ENCODE data around the gene MRPL27.

Gene MRPL27

GRCh38 chr17:50323060-50323459 is 49.9 kb downstream of the MRPL27 start:
- no peaks in the 10 kb centered on the region for H3K36me3 ChIP-seq (ENCODE audit: insufficient read depth, low read length)
- H3K4me2 ChIP-seq (ENCODE audit: low read length) = no peak overlapping the region
- no peaks in the 10 kb centered on the region for H4K20me1 ChIP-seq (ENCODE audit: insufficient read depth, low read length)
- no peak overlapping the region for H3K9ac ChIP-seq (ENCODE audit: low read length)
- H3F3A ChIP-seq (ENCODE audit: insufficient read depth, low read length) = no peaks in the 10 kb centered on the region
- H3K4me3 ChIP-seq (ENCODE audit: low read depth, low read length, poor library complexity, severe bottlenecking) = no peak overlapping the region
- no peak overlapping the region for H3K27ac ChIP-seq (ENCODE audit: low read depth, low read length, poor library complexity, severe bottlenecking)
- no peaks in the 10 kb centered on the region for H3K79me2 ChIP-seq (ENCODE audit: insufficient read depth, low read length)
- H3K4me1 ChIP-seq (ENCODE audit: insufficient read depth, low read length, severe bottlenecking) = no peaks in the 10 kb centered on the region
- H3K9me2 ChIP-seq (ENCODE audit: low read depth, low read length) = no peaks in the 10 kb centered on the region
- peaks cover 12% of the 10 kb centered on the region for H3K27me3 ChIP-seq (ENCODE audit: insufficient read depth, low read length)
- H3K9me3 ChIP-seq (ENCODE audit: low read length) = no peaks in the 10 kb centered on the region
- TF ChIP-seq CTCF (IDR thresholded peaks at IDR 0.05; ENCODE audit: low read length) (no peak), EZH2 (IDR thresholded peaks at IDR 0.05; ENCODE audit: borderline replicate concordance, low read length) (no peak)
- H2AFZ ChIP-seq (ENCODE audit: low read length) = no peak overlapping the region

GRCh38 chr17:50322271-50322670 is 50.7 kb downstream of the MRPL27 start:
- Histone ChIP-seq H3K9me2 (ENCODE audit: low read depth, low read length) (no peaks in the 10 kb centered on the region), H3F3A (ENCODE audit: insufficient read depth, low read length) (no peaks in the 10 kb centered on the region), H3K27ac (ENCODE audit: low read depth, low read length, poor library complexity, severe bottlenecking) (no peak overlapping the region), H3K27me3 (ENCODE audit: insufficient read depth, low read length) (peaks cover 17% of the 10 kb centered on the region), H3K36me3 (ENCODE audit: insufficient read depth, low read length) (no peaks in the 10 kb centered on the region), H4K20me1 (ENCODE audit: insufficient read depth, low read length) (no peaks in the 10 kb centered on the region), H3K4me2 (ENCODE audit: low read length) (no peak overlapping the region), H2AFZ (ENCODE audit: low read length) (no peak overlapping the region), H3K9me3 (ENCODE audit: low read length) (no peaks in the 10 kb centered on the region), H3K9ac (ENCODE audit: low read length) (no peak overlapping the region), H3K79me2 (ENCODE audit: insufficient read depth, low read length) (no peaks in the 10 kb centered on the region), H3K4me1 (ENCODE audit: insufficient read depth, low read length, severe bottlenecking) (no peaks in the 10 kb centered on the region), H3K4me3 (ENCODE audit: low read depth, low read length, poor library complexity, severe bottlenecking) (no peak overlapping the region)
- TF ChIP-seq EZH2 (IDR thresholded peaks at IDR 0.05; ENCODE audit: borderline replicate concordance, low read length) (no peak), CTCF (IDR thresholded peaks at IDR 0.05; ENCODE audit: low read length) (no peak)

DNA sequence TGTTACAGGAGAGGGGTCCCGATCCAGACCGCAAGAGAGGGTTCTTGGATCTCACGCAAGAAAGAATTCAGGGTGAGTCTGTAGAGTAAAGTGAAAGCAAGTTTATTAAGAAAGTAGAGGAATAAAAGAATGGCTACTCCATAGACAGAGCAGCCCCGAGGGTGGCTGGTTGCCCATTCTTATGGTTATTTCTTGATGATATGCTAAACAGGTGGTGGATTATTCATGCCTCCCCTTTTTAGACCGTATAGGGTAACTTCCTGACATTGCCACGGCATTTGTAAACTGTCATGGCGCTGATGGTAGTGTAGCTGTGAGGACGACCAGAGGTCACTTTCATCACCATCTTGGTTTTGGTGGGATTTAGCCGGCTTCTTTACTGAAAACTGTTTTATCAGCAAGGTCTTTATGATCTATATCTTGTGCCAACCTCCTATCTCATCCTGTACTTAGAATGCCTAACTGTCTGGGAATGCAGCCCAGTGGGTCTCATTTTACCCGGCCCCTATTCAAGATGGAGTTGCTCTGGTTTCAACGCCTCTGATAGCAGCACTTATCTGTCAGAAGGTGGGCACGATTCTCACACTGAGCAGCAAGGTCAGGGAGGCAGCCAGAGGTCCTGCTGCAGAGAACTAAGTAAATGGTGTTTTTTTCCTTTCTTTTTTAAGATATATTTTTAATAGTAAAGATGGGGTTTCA is 53.5 kb downstream of the MRPL27 start:
- Histone ChIP-seq H3F3A (ENCODE audit: insufficient read depth, low read length) (no peaks in the 10 kb centered on the region), H4K20me1 (ENCODE audit: insufficient read depth, low read length) (no peaks in the 10 kb centered on the region), H3K4me3 (ENCODE audit: low read depth, low read length, poor library complexity, severe bottlenecking) (no peak overlapping the region), H2AFZ (ENCODE audit: low read length) (no peak overlapping the region), H3K27me3 (ENCODE audit: insufficient read depth, low read length) (peaks cover 21% of the 10 kb centered on the region), H3K4me1 (ENCODE audit: insufficient read depth, low read length, severe bottlenecking) (no peaks in the 10 kb centered on the region), H3K9me3 (ENCODE audit: low read length) (no peaks in the 10 kb centered on the region), H3K9ac (ENCODE audit: low read length) (no peak overlapping the region), H3K4me2 (ENCODE audit: low read length) (no peak overlapping the region), H3K36me3 (ENCODE audit: insufficient read depth, low read length) (no peaks in the 10 kb centered on the region), H3K79me2 (ENCODE audit: insufficient read depth, low read length) (no peaks in the 10 kb centered on the region), H3K9me2 (ENCODE audit: low read depth, low read length) (no peaks in the 10 kb centered on the region), H3K27ac (ENCODE audit: low read depth, low read length, poor library complexity, severe bottlenecking) (no peak overlapping the region)
- TF ChIP-seq CTCF (IDR thresholded peaks at IDR 0.05; ENCODE audit: low read length) (no peak), EZH2 (IDR thresholded peaks at IDR 0.05; ENCODE audit: borderline replicate concordance, low read length) (no peak)

All from OCI-LY1 (cell line).